ENCODE data around the gene USP34.

USP34 gene

DNA sequence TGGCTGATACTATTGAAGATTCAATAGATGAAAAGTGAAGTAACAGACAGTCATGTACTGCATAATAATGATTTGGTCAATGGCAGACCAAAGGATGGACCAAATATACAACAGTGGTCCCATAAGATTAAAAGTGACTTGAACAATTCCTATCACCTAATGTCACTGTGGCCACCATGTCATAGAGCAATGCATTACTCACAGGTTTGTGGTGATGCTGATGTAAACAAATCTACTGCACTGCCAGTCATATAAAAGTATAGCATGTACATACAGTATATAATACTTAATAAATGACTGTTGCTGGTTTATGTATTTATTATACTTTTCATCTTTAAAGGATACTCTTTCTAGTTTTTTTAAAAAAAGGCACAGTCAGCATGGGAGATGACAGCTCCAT, 99.9 kb downstream of the USP34 start:
- DNase-seq: no peak

DNA sequence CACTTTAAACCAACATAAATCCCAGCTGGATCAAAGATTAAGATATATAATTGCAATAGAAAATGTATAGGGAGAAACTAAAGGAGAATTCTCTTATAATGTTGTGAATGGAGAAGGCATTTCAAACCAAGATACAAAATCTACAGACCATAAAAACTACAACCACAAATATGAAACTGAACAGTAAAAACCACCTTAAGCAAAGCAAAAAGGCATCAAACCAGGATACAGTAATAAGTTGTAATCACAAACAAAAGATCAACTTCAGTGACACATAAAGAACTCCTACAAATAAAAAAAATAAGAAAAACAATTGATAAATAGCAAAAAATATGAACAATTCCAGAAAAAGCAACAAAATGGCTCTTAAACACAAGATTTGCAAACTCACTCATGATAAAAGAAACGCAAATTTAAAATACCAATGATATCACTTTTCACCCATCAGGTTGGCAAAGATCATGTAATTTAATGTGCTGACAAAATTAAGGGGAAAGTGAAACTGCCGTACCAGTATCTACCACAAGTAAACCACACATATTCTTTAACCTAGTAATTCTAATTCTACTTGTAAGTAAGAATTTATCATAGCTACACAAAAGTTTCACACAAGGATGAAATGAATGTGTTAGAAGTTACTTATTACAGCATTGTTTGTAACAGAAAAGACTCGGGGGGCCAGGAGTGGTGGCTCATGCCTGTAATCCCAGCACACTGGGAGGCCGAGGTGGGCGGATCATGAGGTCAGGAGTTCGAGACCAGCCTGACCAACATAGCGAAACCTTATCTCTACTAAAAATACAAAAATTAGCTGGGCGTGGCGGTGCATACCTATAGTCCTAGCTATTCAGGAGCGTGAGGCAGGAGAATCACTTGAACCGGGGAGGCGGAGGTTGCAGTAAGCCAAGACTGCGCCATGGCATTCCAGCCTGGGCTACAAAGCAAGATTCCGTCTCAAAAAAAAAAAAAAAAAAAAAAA, 101.9 kb downstream of the USP34 start:
- no peak for DNase-seq

DNA sequence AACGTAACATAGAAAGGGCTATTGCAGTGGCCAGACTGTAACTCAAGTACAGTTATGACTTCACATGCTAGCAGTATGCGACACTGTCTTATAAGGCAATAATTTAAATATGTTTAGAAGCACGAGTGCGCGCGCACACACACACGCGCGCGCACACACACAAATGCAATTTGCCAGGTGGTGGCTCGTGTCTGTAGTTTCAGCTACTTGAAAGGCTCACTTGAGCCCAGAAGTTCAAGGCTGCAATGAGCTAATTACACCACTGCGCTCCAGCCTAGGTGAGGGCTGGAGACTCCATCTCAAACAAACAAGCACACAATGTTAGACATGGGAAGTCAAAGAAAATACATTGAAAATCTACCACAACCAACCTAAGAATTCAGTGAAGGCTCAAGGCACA, 103.7 kb downstream of the USP34 start:
- DNase-seq: no peak

DNA sequence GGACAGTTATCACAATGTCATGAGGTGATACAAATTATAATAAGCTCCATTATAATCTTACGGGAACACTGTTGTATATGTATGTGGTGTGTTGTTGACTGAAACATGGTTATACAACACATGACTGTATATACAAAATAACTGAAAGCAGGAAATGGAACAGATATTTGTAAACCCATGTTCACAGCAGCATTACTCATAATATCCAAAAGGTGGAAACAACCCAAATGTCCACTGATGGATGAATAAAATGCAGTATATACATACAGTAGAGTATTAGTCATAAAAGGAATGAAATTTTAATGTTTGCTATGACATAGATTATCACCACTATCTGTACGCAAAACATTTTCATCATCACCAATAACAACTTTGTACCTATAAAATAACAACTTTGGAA, 107.3 kb downstream of the USP34 start:
- DNase-seq: no peak

DNA sequence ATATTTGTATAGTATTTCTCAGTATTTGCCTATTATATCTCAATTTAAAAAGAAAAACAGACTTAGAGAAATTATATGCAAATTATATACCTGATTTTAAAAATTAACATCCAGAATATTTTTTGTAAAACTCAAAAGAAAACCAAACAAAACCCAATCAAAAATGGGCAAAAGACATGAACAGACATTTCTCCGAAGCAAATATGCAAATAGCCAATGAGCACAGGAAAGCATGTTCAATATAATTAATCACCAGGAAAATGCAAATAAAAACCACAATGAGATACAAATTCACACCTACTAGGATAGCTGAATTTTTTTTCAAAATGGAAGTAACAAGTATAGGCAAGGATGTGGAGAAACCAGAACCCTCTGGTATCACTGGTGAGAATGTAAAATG, 108.0 kb downstream of the USP34 start:
- DNase-seq: no peak

DNA sequence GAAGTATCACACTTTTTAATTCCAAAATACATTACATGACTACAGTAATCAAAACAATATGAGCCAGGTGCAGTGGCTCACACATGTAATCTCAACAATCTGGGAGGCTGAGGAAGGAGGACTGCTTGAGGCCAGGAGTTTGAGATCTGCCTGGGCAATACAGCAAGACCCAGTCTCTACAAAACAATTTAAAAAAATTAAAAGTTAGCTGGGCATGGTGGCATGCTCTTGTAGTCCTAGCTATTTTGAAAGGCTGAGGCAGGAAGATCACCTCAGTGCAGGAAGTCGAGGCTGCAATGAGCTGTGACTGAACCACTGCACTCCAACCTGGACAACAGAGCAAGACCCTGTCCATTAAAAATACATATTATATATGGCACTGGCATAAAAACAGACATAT, 109.8 kb downstream of the USP34 start:
- no peak for DNase-seq

DNA sequence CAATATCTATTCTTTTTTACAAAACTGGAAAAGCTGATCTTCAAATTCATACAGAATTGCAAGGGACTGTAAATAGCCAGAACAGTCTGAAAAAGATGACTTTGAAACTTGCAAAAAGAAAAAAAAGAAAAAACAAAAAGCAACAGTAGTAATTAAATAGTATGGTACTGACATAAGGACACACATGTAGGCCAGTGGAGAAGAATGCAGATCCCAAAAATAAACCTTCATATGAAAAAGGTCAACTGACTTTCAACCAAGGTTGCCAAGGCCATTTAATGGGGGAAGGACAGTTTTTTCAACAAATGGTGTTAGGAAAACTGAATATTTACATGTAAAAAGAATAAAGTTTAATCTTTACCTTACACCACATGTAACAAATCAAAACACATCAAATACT, 111.8 kb downstream of the USP34 start:
- no peak for DNase-seq

DNA sequence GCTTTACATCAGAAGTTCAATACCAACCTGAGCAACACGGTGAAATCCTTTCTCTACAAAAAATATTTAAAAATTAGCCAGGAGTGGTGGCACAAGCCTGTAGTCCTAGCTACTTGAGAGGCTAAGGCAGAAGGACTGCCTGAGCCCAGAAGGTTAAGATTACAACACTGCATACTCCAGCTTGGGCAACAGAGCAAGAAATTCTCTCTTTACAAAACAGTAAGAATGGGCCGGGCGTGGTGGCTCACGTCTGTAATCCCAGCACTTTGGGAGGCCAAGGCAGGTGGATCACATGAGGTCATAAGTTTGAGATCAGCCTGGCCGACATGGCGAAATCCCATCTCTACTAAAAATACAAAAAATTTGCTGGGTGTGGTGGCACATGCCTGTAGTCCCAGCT, 113.2 kb downstream of the USP34 start:
- DNase-seq: no peak

DNA sequence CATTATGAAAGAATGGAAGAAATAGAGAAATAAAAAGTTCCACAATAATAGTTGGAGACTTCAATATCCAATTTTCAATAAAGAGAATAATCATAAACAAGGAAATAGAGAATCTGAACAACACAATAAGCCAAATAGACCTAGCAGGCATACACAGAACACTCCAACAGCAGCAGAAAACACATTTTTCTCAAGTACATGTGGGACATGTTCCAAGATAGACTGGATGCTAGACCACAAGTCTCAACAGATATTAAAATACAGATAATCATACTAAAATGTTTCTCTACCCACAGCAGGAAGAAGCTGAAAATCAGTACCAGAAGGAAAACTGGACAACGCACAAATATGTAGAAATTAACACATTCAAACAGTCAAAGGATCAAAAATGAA, 113.9 kb downstream of the USP34 start:
- DNase-seq: no peak

DNA sequence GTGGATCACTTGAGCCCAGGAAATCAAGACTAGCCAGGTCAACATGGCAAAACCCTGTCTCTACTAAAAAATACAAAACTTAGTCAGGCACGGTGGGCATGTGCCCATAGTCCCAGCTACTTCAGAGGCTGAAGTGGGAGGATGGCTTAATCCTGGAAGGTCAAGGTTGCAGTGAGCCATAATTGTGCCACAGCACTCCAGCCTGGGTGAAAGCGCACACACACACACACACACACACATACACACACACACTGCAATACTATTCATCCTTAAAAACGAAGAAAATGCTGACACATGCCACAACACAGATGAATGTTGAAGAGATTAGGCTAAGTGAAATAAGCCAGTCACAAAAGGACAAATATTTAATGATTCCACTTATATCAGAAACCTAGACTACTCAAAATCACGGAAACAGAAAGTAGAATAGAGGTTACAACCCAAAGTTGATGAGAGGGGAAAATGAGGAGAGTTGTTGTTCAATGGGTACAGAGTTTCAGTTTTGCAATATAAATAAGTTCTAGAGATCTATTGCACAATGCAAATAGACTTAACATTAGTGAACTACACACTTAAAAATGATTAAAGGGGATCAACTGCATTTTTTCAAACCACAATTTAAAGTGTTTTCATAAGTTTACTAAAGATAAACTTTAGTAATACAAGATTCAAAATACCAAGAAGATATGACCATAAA, 114.5 kb downstream of the USP34 start:
- no peak for DNase-seq

DNA sequence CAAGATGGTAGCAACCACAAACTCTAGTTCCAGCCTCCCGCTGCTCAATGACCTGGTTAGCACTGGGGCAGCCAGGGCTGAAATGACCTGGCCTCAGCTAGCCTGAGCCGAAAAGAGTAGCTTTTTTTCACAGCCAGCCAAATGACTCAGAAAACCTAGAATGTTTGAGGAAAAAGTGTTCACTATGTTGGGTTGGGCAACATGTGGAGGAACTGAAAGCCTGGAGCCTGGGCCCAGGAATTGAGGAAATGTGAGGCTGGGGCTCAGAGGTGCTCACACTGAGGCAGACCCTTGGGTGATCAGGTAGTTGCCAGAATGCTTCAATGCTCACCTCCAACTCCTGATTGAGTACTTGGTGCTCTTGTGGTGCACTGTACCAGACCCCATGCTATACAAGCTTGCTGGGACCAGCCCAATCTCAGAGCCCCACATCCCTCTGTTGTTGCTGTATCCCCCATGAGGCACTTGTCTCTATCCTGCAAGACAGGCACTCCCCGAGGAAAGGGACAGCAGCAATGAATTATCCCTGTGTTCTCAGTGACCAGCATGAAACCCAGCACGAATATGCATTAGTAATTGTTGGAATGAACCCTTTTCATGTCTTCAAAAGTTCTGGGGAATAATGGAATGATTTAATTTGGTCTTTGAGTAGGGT, 116.2 kb downstream of the USP34 start:
- no peak for DNase-seq

DNA sequence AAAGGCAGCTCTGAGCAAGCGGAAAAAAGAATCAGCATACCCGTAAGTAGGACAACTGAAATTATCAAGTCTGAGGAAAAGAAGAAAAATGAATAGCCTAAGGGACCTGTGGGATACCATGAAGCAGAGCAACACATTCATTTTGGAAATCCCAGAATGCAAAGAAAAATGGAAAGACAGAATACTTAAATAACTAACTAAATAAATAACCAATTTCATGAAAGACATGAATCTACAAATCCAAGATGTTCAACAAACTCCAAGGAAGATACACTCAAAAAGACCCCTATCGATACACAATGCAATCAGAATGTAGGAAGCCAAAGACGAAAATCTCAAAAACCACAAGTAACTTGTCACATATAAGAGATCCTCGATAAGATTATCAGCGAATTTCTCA, 117.0 kb downstream of the USP34 start:
- no peak for DNase-seq

DNA sequence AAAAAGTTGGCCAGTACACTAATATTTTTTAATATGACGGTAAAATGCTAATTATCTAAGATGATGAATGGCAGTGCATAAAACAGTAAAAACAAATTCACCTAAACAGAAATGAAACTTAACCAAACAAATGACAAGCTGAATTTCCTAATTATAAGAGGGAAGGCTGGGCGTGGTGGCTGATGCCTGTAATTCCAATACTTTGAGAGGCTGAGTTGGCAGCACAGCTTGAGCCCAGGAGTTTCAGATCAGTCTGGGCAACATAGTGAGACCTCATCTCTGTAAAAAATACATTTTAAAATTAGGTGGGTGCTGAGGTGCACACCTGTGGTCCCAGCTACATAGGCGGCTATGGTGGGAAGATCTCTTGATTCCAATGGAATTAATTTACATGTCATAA, 120.1 kb downstream of the USP34 start:
- no peak for DNase-seq

DNA sequence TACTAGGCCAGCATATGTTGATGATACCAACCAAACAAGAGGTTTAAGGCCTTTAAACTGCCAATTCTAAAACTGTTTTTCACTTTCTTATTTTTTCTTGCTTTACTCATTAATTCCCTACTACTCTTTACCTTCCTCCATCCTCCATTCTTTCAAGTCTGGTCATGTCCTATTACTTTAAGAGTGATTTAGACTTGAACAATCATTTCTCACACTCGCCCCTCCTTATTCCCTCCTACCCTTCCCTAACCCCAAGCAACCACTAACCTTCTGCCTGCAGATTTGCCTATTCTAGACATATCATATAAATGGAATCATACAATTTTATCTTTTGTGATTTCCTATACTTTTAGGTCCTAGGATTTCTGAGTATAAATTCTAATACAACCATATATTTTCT, 127.7 kb downstream of the USP34 start:
- DNase-seq: no peak

DNA sequence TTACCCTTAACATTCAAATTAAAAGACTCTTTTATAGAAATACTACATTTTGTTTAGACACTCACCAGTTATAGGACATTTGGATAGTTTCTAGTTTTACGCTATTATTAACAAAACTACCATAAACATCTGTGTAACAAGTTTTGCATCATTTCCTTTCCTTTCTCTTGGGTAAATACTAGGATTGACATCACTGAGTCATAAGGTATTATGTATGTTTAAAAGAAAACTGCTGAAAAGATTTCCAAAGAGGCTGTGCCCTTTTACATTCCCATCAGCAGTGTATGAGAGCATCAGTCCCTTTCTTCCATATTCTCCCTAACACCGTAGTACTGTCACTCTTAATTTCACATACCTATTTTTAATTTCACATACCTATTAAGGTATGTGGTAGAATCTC, 130.6 kb downstream of the USP34 start:
- DNase-seq: no peak

DNA sequence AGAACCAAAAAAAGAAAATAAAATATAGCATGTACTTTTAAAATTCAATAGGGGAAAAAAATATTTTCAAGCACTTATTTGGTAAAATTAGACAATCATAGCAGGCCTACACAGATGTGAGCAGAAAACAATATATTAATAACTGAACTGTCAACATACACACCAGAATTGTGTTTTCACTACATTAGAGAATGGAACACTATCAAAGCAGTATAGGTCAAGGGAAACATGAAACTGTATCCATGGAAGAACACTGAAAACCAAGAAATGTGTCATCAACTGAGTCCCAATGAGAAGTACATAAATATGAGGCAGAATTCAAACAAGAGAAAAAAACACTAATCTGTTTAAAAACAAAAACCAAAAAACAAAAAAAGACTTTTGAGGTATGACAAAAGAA, 132.4 kb downstream of the USP34 start:
- DNase-seq: no peak

DNA sequence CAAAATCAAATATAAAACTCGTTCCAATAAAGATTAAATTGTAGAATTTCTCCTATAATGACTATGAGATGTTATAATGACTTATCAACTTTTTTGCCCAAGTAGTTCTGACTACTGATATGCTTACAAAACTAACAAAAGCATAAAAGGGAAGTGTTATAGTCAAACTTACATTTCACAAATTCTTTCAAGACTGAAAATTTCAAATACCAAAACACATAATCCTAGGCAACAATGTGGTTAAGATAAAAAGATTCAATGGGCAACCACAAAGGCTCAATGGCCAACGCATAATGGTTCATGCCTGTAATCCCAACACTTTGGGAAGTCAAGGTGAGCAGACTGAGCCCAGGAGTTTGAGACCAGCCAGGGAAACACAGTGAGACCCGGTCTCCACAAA, 135.7 kb downstream of the USP34 start:
- no peak for DNase-seq

DNA sequence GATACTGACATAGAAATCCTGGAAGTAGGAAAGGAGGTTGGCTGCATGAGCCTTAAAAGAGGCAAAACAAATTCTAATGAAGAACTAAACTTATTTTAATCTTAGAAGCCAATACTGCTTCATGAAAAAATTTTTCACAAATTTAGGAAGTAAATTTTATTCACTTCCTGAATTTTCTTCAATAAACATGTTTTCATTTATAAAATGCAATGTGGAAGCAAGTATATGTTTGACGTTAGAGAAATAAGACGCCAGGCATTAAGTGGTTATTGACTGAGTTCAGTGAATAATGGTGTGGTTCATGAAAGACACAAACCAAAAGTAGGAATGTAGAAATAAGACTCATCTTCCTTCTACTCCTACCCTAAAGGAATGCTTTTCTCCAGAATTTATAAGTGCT, 136.4 kb downstream of the USP34 start:
- no peak for DNase-seq

DNA sequence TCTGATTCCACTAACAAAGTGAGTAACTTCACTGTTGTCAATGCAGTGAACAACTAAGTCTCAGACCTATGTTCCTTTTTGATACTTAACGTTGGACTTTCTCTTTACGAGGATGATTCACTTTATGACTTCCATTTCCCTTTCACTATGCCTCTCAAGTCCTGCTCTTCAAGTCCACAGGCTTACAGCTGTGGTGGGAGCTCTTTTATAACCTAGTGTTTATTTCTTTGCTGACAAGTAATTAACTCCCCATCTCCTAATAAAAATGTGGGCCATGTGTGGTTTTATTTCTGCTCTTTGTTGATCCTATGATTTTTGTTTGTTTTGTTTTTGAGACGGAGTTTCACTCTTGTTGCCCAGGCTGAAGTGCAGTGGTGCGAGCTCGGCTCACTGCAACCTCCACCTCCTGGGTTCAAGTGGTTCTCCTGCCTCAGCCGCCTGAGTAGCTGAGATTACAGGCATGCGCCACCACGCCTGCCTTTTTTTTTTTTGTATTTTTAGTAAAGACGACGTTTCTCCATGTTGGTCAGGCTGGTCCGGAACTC, 142.1 kb downstream of the USP34 start:
- DNase-seq: no peak

DNA sequence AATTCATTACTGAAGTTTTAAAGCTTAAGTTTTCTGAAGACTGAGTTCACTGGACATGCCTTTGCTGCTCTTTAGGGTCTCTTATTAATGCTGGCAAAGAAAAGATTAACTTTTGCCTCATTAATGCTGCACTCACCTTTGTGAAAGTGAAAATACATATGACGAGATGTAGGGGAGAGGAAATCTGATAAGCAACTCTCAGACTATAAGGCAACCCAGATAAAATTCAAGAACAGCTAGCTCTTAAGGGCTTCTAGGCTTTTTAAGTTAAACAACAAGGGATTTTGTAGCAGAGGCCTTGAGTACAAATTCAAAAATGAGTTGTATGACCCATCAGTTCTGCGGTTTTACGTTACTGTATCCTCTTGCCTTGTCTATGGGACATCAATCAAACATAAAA, 143.7 kb downstream of the USP34 start:
- no peak for DNase-seq

DNA sequence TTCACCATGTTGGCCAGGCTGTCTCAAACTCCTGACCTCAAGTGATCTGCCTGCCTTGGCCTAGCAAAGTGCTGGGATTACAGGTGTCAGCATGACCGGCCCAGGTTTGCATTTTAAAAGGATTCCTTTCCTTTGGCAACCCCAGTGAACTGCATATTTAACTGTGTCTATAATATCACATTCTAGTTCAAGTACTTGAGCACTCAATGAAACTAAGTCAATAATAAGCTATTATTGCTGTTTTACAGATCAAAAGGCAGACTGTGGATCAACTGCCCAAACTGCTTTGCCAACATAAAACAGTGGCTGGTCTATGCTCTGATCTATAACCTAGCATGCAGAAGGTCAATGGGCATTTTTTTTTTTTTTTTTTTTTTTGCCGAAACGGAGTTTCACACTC, 144.5 kb downstream of the USP34 start:
- DNase-seq: no peak

DNA sequence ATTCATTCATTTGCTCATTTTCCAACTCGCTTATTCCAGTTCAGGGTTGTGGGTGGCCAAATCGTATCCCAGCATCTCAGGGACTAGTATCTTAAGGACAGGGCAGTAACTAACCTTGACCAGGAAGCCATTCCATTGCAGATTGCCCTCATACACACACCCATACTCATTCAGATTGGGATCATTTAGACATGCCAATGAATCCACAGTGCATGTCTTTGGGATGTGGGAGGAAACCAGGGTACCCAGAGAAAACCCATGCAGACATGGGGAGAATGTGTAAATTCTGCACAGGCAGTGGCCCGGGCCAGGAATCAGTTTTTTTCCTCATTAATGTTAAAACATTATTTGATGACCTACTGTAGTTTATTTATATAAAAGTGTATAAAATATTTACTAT, 150.7 kb downstream of the USP34 start:
- DNase-seq: no peak

DNA sequence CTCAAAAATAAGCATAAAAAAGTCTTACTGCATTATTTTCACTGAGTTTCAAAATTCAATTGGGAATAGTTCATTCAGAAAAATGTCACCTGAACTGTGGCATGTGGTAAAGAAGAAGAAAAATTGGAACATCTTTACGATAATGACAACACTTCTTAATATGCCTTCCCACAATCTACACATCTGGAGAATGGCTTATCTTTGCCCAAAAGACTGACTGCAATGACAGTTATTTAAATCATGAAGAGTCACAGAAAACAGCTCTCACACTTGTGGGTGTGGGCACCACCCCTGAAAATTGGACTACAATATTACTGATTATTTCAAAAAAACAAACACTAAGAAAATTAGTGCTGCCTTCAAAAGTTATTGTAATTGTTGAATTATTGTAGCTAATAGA, 152.3 kb downstream of the USP34 start:
- no peak for DNase-seq

DNA sequence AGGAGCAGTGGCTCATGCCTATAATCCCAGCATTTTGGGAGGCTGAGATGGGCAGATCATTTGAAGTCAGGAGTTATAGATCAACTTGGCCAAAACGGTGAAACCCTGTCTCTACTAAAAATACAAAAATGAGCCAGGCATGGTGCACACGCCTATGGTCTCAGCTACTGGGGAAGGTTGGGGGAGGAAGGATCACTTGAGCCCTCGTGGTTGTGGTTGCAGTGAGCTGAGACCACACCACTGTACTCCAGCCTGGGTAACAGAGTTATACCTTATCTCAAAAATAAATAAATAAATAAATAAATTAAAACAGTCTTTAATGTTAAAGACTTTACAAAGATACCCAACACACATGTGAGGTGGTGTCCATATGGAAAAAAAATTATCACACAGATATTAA, 174.9 kb downstream of the USP34 start:
- DNase-seq: no peak

Data from femur (tissue), 1 donor.